ENCODE results near the gene CSAD.

- TF ChIP-seq LEF1 (IDR thresholded peaks at IDR 0.05; ENCODE audit: borderline replicate concordance) (no peak), SP1 (IDR thresholded peaks at IDR 0.05) (no peak), SUZ12 (IDR thresholded peaks at IDR 0.05) (no peak), FOXK2 (IDR thresholded peaks at IDR 0.05) (no peak)
These were observed 47.1 kb upstream of the CSAD start for GRCh38 chr12:53227836-53228235.

All from HEK293T (cell line).